SU-DHL-6 (cell line): ENCODE results near the gene PRKCE.

Source experiments
- CTCF ChIP-seq: fragments of 200-600 bp; sonication (generic); IDR thresholded peaks from one replicate; pipeline ENCODE4 v1.5.1; 2017; ENCODE audit warnings: antibody characterized with exemption, mild to moderate bottlenecking, low read length, moderate library complexity; ENCODE audit not compliant: insufficient read depth, poor library complexity, severe bottlenecking
- EZH2phosphoT487 ChIP-seq: fragments of 200-600 bp; sonication (generic), shearing (Covaris generic); conservative IDR thresholded peaks from 2 replicates; pipeline ENCODE4 v1.6.1; 2018; ENCODE audit warnings: mild to moderate bottlenecking, antibody characterized with exemption, low read length, moderate library complexity, mixed read lengths

- TF ChIP-seq CTCF (no peak), EZH2phosphoT487 (no peak)
Measured at GRCh38 chr2:45884126-45884525, 232.7 kb downstream of the PRKCE start.
